Amniotic stem cell (primary cell): Measurements from ENCODE around the gene PNPLA2.

ENCODE experiments used
- DNase-seq: peaks from one replicate; lab custom pipeline; 2025; lab: John Stamatoyannopoulos, UW

Gene PNPLA2

GRCh38 chr11:844693-845644 lies 26.3 kb downstream of the PNPLA2 start:
- DNase-seq = peak; percentile 61

GRCh38 chr11:845872-846495 lies 27.3 kb downstream of the PNPLA2 start:
- DNase-seq = no peak

GRCh38 chr11:846496-847098 lies 27.9 kb downstream of the PNPLA2 start:
- DNase-seq = no peak

GRCh38 chr11:847876-848275 lies 29.2 kb downstream of the PNPLA2 start:
- no peak for DNase-seq

GRCh38 chr11:848380-848931 lies 29.7 kb downstream of the PNPLA2 start:
- no peak for DNase-seq

- DNase-seq = no peak
Measured at GRCh38 chr11:849104-849824, 30.6 kb downstream of the PNPLA2 start.

- no peak for DNase-seq
Measured at GRCh38 chr11:849951-850774, 31.4 kb downstream of the PNPLA2 start.

GRCh38 chr11:850775-851763 lies 32.4 kb downstream of the PNPLA2 start:
- DNase-seq = no peak

- no peak for DNase-seq
Measured at GRCh38 chr11:852762-853161, 34.0 kb downstream of the PNPLA2 start.

- DNase-seq = no peak
Measured at GRCh38 chr11:853682-854448, 35.2 kb downstream of the PNPLA2 start.

GRCh38 chr11:854601-855329 lies 36.1 kb downstream of the PNPLA2 start:
- DNase-seq = no peak

GRCh38 chr11:855330-855674 lies 36.6 kb downstream of the PNPLA2 start:
- no peak for DNase-seq

GRCh38 chr11:855796-856195 lies 37.1 kb downstream of the PNPLA2 start:
- DNase-seq = no peak

GRCh38 chr11:856397-856796 lies 37.7 kb downstream of the PNPLA2 start:
- DNase-seq = no peak

- DNase-seq = no peak
Measured at GRCh38 chr11:858053-858761, 39.5 kb downstream of the PNPLA2 start.

- no peak for DNase-seq
Measured at GRCh38 chr11:858762-859339, 40.1 kb downstream of the PNPLA2 start.

GRCh38 chr11:859394-860131 lies 40.8 kb downstream of the PNPLA2 start:
- peak; percentile 23 for DNase-seq
